Measurements from ENCODE around the gene EXT2.

Gene EXT2

DNA sequence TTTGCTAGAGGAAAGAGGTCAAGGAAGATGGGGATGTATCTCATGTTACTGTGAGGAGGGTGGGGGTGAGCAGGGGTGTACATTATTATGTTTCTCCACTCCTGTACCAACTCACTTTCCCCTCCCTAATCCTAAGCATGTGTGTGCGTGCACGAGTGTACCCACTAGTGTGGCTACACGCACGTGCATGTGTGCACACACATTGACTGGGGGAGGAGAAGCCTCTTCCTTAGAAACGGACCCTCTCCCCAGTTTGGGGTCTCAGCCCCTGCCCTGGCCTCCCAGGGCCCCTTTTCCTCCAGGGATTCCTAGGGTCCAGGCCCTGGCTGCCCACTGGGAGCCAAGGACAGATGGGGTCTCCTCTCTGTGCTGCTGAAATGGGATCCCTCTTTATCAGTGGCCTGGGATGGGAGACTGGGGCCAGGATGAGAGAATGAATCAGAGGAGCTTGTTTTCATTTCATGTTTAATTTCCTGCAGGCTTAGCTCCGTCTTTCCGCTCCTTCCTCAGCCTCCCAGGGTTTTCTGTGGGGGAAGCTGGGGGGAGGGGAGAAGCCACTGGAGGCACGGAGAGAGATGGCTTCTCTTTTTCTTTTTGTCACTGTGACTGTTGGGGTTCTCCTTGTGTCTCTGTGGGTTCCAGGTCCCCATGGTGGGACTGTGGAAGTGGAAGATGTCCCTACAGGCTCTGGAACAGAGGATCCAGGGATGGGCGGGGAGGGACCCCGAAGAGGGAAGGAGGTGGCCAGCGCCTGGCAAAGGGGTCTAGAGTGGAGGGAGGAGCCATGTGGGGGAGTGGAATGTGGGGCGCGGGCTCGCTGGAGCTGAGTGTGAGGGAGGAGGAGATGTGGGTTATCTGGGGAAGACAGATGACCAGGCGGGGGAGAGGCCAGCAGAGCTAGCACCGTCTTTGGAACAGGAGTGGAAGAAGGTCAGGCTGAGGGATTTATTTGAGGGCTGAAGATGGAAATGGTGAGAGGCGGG, 174.2 kb downstream of the EXT2 start:
- no peak for DNase-seq

DNA sequence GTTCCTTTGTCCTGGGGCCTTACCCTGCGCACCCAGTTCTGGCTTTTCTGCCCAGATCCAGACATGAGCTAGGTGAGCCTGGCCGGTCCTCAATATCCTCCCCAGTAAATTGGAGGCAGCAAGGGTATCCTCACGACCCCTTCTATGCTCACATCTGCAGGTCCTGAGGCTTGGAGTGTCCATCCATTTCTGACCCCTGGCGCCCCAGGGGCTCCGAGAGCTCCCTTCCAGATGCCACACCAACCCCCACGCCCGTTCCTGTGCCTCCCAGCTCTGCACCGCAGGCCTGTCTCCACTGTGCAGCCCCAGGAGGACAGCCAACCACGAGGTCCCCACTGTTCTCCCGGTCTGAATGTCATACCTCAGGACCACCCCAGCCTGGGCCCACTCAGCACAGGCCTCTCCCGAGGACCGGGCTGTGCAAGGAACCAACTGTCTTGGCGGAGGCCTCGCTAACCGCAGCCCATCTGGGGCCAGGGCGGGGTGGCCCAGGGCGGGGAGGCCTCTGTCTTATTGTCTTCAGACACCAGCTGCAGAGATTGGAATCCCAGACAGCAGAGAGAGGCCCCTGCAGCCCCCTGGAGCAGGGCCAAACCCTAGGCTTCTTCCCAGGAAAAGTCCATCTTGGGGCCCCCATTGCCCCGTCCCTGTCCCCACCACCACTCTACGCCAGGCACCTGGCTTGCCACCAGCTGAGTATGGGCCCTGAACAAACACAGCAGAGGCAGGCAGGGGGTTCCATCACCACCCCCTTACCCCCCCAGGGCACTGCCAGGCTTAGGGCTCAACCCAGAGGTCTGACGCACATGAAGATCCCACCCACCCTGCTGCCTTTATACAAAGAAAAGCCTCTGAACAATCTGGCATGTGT, 175.2 kb downstream of the EXT2 start:
- no peak for DNase-seq

GRCh38 chr11:44271286-44271685, 175.8 kb downstream of the EXT2 start:
- DNase-seq, result no peak

DNA sequence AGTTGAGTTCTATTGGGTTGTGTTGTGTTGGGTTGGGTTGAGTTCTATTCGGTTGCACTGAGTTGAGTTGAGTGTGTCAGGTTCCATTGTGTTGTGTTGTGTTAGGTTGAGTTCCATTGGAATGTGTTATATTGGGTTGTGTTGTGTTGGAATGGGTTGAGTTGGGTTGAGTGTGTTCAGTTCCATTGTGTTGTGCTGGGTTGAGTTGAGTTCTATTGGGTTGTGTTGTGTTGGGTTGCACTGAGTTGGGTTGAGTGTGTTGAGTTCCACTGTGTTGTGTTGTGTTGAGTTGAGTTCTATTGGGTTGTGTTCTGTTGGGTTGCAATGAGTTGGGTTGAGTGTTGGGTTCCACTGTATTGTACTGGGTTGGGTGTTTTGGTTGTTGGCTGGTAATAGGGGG, 178.9 kb downstream of the EXT2 start:
- DNase-seq, result no peak

- no peak for DNase-seq
These were observed 179.8 kb downstream of the EXT2 start for GRCh38 chr11:44275241-44275640.

DNA sequence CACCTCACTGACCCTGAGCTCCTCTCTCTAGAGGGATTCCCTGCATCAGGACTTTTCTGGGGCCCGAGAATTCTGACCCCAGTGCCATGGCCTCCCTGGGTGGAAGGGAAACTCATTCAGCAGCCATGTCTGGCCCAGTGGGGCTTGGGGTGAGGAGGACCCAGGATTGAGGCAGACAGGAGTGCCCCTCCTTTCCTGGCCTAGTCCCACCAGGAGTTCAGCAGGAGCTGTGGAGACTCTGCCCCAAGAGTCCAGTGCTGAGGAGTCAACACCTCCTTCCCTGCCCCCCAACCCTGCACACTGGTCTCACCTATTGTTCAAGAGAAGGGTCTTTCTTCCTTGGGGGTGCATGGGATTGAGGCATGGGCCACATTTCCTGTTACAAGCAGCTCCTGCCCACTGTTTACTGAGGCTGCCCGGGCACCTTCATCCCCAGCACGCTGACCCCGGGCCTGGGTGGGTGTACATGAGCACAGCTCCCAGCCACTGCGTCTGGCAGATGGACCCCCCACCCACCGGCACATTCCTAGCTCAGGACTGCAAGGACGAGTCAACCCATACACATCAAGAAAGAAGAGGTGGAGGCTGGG, 180.6 kb downstream of the EXT2 start:
- DNase-seq, result no peak

GRCh38 chr11:44277196-44278090, 182.0 kb downstream of the EXT2 start:
- DNase-seq, result no peak

- no peak for DNase-seq
These were observed 184.0 kb downstream of the EXT2 start for GRCh38 chr11:44279483-44279882.

- DNase-seq, result no peak
These were observed 184.8 kb downstream of the EXT2 start for GRCh38 chr11:44280257-44280656.

GRCh38 chr11:44281151-44281550, 185.7 kb downstream of the EXT2 start:
- no peak for DNase-seq

- DNase-seq, result no peak
These were observed 187.1 kb downstream of the EXT2 start for GRCh38 chr11:44282620-44283019.

DNA sequence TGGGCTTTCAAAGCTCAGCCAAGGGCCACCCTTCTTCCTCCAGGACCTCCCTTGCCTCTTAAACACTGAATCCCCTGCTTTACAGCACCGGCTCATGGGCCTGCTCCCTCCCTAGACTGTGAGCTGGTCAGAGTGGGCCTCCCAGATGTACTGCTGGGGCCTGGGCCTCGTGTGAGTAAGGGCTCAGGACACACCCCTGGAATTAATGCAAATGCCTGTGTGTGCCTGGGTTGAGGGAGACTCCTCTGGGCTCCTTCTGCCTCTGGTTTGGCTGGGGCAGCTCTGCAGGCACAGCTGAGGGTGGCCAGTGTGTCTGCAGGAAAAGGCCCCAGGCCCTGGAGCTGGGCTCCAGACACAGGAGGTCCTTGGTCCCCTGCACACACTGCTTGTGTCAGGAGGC, 190.3 kb downstream of the EXT2 start:
- no peak for DNase-seq

DNA sequence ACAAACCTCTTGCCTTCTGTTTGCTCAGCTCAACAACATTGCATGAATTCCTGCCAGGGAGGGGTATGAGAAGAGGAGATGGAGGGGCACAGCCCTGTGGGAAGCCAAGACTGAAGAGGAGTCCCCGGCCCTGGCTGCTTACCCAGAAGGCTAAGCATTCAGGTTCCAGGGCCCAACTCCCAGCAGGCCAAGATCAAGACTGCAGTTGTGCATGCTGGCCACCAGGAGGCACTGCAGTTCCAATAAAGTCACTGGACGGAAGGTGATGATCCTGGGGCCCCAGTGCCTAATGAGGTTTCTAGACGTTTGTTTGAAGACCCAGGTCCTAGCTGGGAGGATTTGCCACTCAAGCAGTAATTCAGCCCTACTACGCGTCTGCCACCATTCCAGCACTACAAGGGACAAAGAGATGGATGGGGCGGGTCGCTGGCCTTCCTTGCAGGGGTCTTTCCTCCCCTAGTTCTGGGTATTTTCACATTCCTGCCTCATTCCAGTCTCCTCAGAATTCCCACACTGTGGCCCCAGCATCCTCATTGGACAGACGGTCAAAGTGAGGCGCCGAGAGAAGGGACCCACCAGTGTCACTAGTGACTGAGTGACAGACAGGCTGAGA, 190.9 kb downstream of the EXT2 start:
- DNase-seq, result no peak

GRCh38 chr11:44286911-44287310, 191.4 kb downstream of the EXT2 start:
- no peak for DNase-seq

DNA sequence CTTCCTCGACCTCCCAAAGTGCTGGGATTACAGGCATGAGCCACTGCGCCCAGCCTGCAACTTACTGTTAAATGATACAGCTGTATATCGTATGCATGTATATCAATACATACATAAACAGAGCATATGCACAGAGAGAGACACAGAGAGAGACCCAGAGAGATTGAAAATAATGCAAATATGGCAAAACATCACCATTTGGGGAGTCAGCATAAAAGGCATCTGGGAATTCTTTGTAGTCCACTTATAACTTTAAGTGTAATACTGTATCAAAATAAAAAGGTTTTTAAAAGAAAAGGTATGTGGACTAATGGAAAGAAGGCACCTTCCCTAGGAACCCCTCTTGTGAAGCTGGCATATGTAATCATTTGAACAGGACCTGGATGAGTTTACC, 192.7 kb downstream of the EXT2 start:
- no peak for DNase-seq

GRCh38 chr11:44290208-44290607, 194.7 kb downstream of the EXT2 start:
- DNase-seq, result no peak

All from NCI-H187 treated with DMSO at 0.1 percent for 48 hours (cell line).